GM19239 (cell line): ENCODE measurements around the gene P4HA1.
"Not testable (repeated sequence)": the region's sequence is repeated elsewhere in the genome, so short reads cannot be mapped to it uniquely, and the experiment has no call there.

ENCODE experiments used
- DNase-seq: peaks from one replicate; pipeline ENCODE4 v3.0.0; 2011; ENCODE audit warnings: low spot score; ENCODE audit not compliant: insufficient read length
- FAIRE-seq: peaks from 2 replicates; lab custom pipeline; 2011; peaks lifted over from hg19 to GRCh38; lab: Jason Lieb, UNC

The P4HA1 gene

DNA sequence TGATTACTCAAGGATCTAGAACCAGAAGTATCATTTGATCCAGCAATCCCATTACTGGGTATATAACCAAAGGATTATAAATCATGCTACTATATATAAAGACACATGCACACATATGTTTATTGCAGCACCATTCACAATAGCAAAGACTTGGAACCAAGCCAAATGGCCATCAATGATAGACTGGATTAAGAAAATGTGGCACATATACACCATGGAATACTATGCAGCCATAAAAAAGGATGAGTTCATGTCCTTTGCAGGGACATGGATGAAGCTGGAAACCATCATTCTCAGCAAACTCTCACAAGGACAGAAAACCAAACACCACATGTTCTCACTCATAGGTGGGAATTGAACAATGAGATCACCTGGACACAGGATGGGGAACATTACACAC, 101.2 kb downstream of the P4HA1 start:
- DNase-seq, FAIRE-seq: not testable (repeated sequence)

DNA sequence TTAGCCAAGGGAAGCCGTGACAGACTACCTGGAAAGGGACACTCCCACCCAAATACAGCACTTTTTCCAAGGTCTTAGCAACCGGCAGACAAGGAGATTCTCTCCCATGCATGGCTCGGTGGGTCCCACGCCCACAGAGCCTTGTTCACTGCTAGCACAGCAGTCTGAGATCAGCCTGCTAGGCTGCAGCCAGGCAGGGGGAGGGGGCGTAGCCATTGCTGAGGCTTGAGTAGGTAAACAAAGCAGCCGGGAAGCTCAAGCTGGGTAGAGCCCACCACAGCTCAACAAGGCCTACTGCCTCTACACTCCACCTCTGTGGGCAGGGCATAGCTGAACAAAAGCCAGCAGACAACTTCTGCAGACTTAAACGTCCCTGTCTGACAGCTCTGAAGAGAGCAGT, 106.9 kb downstream of the P4HA1 start:
- not testable (repeated sequence) for DNase-seq, FAIRE-seq

DNA sequence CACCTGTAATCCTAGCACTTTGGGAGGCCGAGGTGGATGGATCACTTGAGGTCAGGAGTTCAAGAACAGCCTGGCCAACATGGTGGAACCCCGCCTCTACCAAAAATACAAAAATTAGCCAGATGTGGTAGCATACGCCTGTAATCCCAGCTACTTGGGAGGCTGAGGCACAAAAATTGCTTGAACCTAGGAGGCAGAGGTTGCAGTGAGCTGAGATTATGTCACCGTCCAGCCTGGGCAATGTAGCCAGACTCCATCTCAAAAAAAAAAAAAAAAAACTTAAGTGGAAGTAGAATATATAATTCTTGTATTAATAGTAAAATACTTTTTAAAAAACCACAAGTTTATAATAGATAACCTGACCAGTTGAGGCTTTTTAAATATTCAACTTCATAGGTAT, 112.0 kb downstream of the P4HA1 start:
- DNase-seq, FAIRE-seq: not testable (repeated sequence)

DNA sequence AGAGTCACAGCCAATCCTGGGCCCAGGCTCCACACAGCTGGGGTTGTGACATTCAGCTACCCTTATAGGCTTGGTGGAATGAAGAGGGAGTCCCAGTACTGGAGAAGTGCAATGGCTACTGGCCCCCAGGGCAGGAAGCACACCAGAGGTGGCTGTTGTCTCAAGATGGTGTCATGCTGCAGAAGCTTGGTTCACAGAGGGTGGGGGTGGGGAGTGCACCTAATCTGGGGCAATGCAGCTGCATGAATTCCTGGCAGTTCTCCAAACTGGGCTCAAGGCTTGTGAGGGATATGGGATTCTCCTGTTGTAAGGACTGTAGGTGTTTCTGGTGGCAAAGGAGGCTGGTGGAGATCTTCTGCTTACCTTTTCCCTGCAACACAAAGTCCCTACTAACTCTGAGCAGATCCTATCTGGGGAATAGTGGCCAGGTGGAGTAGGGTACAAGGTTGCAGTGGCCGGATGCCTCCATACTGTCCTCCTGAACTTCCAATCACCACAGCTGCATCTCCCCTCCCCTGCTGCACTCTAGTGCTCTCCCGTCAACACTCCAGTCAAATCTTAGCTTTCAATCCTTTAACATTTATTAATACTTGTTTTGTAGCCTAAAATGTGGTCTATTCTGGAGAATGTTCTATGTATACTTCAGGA, 114.7 kb downstream of the P4HA1 start:
- FAIRE-seq = no peak

DNA sequence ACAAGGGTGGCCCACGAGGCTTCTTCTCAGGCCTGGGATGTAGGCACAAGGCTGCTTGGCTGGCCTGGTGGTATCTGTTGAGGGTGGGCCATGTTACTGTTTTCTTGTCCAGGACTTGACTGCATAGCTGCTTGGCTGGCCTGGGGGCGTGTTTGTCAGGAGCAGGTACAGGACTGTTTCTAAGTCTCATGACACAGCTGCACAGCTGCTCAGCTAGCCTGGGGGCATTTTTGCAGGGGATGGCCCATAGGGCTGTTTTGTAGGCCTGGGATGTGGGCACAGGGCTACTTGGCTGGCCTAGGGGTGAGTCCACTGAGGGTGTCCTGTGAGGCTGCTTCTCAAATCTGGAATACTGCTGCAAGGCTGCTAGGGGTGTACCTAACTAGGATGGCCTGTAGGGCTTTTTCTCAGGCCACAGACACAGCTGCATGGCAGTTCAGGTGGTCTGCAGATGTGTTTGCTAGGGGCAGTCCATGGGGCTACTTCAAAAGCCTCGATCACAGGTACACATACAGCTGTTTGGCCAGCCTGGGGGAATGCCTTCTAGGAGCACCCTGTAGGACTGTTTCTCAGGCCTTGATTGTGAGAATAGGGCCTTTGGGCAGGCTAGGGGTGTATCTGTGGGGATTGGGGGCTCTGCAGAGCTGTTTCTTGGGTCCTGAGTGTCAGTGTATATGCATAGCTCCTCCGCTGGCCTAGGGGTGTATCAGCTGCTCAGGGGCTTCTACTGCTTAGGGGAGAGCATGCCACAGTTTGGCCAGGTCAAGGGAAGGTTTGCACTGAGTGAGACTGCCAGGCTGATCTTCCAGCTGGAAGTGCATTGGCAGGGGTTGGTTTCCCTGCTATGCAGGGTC, 115.4 kb downstream of the P4HA1 start:
- DNase-seq (no peak), FAIRE-seq (no peak)

More for the DNA sequence above, 114.7 kb downstream of the P4HA1 start:
- DNase-seq = no peak

DNA sequence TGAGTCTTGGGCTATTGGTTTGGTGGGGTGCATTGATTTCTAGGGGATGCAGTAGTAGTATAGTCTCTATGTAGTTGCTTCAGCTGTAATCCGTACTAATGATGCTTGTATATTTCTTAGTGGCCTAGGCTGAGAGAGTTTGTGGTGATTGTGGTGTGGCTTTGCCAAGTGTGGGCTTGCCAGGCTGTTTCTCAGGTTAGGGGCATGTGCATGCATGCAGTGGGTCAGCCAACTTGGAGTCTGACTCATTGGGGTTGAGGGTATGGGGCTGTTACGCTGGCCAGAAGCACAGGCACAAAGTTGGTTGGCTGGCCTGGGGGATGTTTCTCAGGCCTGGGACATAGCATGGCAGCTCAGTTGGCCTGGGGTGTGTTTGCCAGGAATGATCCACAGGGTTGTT, 116.3 kb downstream of the P4HA1 start:
- DNase-seq = no peak
- FAIRE-seq = no peak

DNA sequence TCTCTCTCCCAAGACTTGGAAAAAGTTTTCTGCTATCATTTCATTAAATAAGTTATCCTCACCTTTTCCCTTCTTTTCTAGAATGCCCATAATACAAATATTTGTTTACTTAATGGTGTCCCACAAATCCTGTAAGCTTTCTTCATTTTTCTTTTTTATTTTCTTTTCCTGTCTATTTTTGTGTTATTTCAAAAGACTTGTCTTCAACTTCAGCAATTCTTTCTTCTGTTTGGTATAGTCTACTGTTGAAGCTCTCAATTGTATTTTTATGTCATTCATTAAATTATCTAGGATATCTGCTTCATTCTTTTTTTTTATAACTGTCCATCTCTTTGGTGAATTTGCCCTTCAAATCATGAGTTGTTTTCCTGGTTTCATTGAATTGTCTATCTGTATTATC, 117.0 kb downstream of the P4HA1 start:
- FAIRE-seq = no peak

DNA sequence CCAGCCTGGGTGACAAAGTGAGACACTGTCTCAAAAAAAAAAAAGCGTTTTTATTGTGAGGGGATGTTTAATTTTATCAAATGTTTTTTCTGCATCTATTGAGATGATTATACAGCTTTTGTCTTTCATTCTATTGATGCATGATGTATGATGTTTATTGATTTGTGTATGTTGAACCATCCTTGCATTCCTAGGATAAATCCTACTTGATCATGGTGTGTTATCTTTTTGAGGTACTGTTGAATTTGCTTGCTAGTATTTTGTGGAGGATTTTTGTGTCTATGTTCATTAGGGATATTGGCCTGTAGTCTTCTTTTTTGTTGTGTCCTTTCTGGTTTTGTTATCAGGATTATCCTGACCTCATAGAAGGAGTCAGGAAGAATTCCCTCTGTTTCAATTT, 119.8 kb downstream of the P4HA1 start:
- DNase-seq = no peak

More for the DNA sequence above, 117.0 kb downstream of the P4HA1 start:
- no peak for DNase-seq

More for the DNA sequence above, 119.8 kb downstream of the P4HA1 start:
- peak; percentile 63 for FAIRE-seq
